HG02763 (cell line): ENCODE results near the gene DAAM2.

ENCODE experiments used
- ATAC-seq: cut with Tn5 transposase; IDR thresholded peaks from one replicate; pipeline ENCODE4 v1.9.1; 2021; ENCODE audit warnings: mild to moderate bottlenecking, moderate library complexity; ENCODE audit not compliant: unreplicated experiment

Gene DAAM2

DNA sequence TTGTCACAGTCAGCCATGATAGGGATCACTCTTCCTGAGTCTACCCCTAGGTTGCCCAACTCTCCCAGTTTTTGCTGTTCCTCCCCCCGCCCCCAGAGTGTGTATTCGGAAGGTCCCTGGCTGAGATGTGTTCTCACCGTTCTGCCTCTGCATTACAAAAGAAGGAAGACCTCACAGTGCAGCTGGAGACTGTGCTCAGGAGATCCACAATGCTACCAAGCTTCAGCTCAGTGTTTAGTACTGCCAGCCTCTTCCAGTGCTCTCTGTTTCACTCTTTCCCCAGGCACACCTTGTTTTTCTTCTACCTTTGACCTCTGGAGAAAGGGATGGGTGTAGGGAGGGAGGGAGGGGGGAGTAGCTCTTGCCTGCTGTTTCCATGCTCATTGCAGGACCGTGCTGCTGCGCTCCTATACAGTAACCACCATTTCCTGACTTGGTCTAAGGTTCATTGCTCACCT, 155.5 kb downstream of the DAAM2 start:
- no peak for ATAC-seq

DNA sequence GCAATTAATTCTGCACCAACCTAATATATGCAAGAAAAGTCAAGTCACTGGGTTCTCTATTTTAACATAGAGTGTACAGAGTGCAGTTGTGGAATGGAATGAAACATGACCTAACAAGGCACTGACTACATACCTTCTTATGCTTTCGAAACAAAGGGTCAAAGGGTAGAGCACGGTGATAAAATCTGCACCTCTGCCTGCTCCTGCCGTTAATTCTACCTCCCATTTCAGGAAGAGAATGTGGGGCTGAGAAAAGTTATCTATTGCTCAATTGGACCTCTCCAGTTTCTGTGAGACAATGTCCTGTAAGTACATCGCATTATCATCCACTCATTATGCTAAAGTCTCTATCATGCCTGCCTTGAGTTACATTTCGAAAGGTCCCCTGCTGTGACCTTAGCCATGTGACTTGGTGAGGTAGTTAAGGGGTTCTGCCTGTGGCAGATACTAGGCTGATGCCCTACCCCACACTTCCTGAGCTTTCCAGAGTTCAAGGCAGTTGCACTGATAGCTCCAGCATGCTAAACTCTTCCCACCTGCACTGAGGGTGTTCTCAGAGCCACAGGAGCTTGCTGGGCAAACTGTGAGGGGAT, 156.1 kb downstream of the DAAM2 start:
- no peak for ATAC-seq

DNA sequence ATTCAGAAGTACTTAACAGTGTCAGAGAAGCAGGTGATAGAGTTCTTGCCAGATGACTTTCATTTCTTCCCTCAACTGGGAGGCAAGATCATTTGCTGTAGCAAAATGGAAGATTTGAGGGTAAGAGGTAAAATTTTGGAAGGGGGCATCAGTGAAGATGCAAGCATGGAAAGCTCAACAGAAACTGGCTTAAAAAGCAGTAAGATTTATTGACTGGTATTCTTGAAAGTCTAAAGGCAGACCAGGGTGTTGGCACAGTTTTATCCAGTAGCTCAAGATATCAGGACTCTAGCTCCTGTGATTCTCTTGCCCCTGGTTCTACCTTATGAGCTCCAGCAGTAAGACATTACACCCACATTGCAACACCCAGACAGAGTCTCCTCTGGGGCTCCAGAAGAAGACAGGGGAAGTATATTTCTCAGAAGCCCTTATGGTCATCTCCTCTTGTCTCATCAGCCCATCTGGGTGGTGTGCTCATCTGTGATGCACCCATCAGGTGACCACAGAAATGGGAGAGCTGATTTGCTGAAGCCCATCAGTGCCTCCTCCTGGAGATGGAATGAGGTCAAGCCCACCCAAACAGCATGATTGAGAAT, 158.0 kb downstream of the DAAM2 start:
- ATAC-seq: no peak

DNA sequence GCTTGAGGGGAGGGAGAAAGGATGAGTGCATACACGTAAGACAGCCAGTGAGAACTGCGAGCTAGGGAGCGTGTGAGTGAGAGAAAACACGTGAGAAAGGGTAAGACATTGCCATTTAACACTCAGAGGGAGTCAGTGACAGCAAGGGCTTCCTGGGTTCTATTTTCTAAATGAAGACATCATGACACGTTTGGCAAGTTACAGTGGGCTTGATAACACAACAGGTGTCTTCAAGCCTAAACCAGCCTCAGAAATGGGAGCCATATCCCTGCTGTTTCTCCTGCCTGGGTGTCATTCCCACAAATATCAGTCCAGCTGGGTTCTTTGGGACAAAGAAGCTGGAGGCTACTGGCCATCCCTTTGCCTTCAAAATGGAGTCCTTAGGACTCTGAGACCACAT, 159.0 kb downstream of the DAAM2 start:
- no peak for ATAC-seq

DNA sequence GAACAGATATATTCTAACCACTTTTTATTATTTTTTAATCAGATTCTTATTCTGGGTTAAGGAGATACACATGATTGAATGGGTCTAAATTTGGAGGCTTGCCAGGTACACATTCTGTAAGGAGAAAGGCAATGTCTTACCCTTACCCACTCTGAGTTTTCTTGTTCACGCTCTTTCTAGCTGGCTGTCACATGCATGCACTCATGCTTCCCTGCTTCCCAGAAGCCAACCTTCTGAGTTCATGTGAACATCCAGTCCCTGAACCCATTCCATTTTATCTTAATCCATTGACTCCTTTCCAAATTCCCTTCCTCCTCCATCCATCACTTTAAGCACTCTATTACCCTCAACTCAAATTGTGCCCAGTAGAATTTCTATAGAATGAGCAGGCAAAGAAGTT, 159.5 kb downstream of the DAAM2 start:
- no peak for ATAC-seq

DNA sequence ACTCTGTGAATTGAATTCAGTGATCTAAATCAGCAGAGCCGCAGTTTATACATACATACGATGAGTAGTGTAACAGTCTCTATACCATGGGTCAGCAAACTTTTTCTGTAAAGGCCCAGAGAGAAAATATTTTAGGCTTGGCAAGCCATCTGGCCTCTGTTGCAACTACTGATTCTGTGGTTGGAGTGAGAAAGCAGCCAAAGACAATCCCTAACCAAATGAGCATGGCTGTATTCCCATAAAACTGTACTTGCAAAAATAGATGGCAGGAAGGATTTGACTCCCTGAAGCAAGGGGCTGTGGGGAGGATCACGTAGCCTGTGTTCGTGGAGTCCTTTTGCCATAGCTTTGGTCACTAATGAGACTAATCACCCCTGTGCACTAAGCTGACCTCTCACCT, 160.0 kb downstream of the DAAM2 start:
- no peak for ATAC-seq

DNA sequence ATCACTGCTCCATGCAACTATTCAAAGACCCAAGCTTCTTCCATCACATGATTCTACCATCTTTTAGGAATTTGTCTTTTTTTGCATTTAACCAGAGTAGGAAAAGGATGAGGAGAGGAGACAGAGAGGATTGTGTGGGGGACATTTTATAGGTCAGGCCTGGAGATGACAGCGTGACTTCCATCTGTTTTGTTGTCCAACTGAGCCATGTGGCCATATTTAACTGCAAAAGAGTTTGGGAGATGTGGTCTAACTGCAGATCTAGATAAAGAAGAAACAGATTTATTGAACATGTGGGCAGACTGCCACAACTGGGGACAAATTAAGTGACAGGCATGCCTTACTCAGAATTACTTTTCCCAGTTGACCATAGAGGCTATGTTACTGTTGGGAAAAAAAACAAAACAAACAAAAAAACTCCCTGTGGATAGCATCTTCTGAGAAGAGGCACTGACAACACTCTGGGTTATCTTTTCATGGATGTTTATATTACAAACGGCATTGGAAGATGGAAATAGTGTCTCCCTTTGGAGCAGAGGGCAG, 161.0 kb downstream of the DAAM2 start:
- no peak for ATAC-seq
